ENCODE results near the gene F8A2.
"Not testable (repeated sequence)": the region's sequence is repeated elsewhere in the genome, so short reads cannot be mapped to it uniquely, and the experiment has no call there.

GRCh38 chrX:155381843-155382528 lies at the start of gene F8A2:
- not testable (repeated sequence) for TF ChIP-seq CTCF, POLR2A (IDR thresholded peaks at IDR 0.05)
